ENCODE measurements around the gene TIMM17A. TPM values are rescaled to one million over a fixed set of nuclear protein-coding genes. Genes with fewer than 3 reads are reported as not detected.
"Not testable (repeated sequence)": the region's sequence is repeated elsewhere in the genome, so short reads cannot be mapped to it uniquely, and the experiment has no call there.

Gene TIMM17A
- total RNA-seq, 1 donor from 2014 or later = 76.5 TPM

DNA sequence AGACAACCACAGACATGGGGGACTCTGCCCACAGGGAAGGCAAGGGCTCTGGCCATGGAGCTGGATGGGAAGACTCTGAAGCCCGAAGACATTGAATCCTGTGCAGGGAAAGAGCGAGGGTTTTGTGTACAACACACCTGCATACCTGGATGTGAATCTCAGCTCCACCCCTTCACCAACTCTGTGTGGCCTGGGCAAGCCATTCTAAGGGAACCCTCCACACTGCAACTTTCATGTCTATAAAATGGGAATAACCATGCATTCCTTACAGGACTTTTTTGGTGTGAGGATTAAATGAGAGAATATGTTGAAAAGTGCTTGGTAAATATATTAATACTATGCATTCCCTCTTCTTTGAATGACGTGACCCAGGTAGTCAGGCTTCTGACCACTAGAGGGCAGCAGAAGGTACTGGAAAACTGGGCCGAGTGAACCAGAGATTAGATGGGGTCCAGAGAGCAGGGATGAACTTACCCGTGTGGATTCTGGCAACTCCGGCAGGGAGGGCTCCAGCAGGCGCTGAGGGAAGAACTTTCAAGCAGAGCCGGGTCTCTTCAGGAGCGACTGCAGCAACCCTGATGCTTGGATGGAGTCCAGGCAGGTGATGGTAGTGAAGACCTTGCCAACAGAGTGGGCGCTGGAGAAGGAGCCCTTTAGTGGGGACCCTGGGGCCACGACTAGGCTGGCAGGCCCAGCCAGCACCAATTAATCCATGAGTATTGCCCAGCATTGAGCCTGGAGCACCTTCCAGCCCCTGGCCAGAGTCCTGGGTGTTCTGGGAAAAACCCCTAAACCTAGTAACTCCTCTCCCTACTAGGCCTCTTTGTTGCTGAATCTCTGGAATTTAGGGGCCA lies 54.2 kb downstream of the TIMM17A start:
- intact Hi-C loops (cut with DNase I) = loop anchor here (2.0 kb wide), 1 partner anchor 109 kb away; no protein-coding TSS in a partner anchor
- DNase-seq = peak; percentile 48

DNA sequence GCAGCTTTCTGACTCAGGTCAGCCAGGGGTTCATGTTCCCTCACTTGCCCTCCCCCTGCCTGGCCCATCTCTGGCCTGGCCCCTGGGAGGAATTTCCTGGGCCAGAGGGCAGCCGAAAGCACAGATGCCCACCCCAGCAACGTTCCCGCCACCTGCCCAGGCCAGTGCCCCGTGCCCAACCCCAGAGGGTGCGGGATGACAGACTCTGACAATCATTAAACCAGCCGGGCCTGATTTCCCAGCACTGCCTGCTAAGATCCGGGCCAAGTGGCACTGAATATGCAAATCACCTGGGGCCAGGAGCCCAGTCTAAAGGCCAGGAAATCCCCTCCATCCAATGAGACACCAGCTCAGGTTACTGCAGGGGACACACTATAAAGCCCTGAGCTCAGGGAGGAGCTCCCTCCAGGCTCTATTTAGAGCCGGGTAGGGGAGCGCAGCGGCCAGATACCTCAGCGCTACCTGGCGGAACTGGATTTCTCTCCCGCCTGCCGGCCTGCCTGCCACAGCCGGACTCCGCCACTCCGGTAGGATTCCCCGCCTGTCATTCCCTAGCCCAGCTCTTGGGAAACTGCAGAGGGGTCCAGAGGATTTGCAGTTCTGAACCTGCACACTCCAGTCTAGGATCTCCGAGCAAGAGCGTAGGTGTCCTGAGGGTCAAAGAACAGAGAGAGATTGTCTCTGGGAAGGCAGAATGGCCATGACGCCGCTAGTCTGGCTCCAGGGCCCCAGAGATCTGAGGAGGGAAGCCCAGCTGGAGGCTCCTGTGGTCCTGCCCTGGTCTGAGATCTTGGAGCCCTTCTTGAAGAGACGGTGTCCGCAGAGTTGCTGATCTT lies 55.1 kb downstream of the TIMM17A start, which contains the start of gene ELF3:
TSS of gene ELF3 (plus strand) at position 408 of the 836 bp plus-strand sequence. CDS start 550 bp downstream, outside the sequence.
- intact Hi-C loops (cut with DNase I) = no loop called here
- DNase-seq (peak; percentile 46), ATAC-seq (ENCODE audit: poor library complexity) (peak; percentile 69)

More for the DNA sequence above, 54.2 kb downstream of the TIMM17A start:
- ATAC-seq (ENCODE audit: poor library complexity) = peak; percentile 83

DNA sequence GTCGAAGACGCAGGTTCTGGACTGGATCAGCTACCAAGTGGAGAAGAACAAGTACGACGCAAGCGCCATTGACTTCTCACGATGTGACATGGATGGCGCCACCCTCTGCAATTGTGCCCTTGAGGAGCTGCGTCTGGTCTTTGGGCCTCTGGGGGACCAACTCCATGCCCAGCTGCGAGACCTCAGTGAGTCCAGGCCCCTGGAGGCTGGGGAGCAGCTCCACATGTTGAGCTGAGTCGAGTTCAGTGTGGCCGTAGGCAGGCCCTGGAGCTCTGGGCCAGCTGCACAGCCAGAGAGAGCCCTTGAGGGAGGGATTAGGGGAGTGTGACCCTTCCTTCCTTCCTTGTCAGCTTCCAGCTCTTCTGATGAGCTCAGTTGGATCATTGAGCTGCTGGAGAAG lies 56.7 kb downstream of the TIMM17A start:
- intact Hi-C loops (cut with DNase I) = no loop called here
- DNase-seq (no peak), ATAC-seq (ENCODE audit: poor library complexity) (no peak)

DNA sequence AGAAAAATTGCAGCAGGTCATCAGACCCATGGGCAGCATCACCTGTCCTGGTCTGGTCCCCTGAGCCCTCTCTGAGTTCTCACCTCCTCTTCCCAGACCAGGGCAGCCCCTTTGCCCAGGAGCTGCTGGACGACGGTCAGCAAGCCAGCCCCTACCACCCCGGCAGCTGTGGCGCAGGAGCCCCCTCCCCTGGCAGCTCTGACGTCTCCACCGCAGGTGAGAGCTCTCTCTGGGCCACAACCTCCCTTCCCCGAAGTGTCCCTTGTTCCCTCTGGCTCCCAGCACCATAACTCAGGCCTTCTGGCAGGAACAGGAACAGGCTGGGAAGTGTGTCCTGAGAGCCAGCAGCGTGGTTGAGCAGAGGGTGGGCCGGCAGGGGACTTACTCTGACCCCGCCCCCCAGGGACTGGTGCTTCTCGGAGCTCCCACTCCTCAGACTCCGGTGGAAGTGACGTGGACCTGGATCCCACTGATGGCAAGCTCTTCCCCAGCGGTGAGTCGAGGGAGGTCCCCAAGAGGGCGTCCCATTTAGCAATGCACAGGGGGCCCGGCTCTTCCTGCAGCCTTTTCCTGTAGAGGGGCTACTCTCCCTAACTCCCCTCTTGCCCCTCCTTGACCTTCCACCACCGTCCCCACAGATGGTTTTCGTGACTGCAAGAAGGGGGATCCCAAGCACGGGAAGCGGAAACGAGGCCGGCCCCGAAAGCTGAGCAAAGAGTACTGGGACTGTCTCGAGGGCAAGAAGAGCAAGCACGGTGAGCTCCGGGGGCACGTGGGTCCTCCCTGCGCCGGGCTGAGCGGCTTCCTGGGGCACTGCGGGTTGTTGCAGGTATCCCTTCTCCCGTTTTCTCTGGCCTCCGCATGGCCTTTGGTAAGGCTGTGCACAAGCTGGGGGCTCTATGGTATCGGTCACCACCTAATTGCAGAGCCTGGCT lies 57.5 kb downstream of the TIMM17A start:
- no peak for DNase-seq
- intact Hi-C loops (cut with DNase I) = no loop called here
- no peak for ATAC-seq (ENCODE audit: poor library complexity)

DNA sequence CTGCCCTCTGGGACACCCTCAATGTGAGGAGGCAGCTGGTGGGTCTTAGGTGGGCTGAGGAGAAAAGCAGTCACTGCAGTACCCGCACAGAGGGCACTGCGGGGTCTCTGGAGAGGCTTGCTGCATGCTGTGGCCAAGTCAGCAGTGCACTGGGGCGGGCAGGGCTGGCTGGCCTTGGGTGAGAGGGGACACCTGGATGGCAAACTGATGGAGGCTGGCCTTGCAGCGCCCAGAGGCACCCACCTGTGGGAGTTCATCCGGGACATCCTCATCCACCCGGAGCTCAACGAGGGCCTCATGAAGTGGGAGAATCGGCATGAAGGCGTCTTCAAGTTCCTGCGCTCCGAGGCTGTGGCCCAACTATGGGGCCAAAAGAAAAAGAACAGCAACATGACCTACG lies 58.3 kb downstream of the TIMM17A start:
- intact Hi-C loops (cut with DNase I) = no loop called here
- DNase-seq = no peak
- ATAC-seq (ENCODE audit: poor library complexity) = no peak

DNA sequence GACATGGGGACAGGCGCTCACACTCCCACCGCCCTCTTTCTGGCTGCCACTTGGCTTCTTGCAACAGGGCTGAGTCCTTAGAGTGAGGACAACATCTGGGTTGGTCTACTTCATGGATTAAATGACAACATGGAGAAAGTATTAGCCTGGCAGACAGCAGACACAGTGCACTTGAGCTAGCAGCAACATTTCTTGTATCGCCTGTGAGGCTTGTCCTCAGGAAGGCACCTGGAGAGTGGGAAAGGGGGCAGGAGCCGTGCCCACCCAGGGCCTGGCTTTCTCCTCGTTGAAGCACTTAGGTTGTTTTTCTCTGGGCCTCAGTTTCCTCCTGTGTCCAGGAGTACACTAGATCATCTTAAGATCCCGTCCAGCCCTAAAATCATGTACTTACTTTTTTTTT lies 58.8 kb downstream of the TIMM17A start:
- intact Hi-C loops (cut with DNase I) = no loop called here
- DNase-seq (no peak), ATAC-seq (ENCODE audit: poor library complexity) (no peak)

DNA sequence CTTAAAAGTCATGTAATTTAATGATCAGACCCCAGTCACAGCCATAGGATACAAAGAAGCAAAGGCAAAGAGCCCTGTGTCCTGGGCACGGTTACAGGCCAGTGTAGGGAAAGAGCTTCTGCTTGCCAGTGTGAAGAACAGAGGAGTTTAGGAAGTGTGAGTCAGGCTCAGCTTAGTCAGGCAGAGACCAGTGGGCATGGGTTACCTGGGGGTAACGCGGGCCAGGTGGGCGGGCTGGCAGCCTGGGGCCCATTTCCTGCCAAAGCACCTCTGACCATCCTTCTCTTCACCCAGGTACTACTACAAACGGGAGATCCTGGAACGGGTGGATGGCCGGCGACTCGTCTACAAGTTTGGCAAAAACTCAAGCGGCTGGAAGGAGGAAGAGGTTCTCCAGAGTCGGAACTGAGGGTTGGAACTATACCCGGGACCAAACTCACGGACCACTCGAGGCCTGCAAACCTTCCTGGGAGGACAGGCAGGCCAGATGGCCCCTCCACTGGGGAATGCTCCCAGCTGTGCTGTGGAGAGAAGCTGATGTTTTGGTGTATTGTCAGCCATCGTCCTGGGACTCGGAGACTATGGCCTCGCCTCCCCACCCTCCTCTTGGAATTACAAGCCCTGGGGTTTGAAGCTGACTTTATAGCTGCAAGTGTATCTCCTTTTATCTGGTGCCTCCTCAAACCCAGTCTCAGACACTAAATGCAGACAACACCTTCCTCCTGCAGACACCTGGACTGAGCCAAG lies 59.8 kb downstream of the TIMM17A start:
- intact Hi-C loops (cut with DNase I) = no loop called here
- ATAC-seq (ENCODE audit: poor library complexity) = no peak
- no peak for DNase-seq

DNA sequence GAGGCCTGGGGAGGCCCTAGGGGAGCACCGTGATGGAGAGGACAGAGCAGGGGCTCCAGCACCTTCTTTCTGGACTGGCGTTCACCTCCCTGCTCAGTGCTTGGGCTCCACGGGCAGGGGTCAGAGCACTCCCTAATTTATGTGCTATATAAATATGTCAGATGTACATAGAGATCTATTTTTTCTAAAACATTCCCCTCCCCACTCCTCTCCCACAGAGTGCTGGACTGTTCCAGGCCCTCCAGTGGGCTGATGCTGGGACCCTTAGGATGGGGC lies 60.3 kb downstream of the TIMM17A start:
- DNase-seq = no peak
- intact Hi-C loops (cut with DNase I) = no loop called here

DNA sequence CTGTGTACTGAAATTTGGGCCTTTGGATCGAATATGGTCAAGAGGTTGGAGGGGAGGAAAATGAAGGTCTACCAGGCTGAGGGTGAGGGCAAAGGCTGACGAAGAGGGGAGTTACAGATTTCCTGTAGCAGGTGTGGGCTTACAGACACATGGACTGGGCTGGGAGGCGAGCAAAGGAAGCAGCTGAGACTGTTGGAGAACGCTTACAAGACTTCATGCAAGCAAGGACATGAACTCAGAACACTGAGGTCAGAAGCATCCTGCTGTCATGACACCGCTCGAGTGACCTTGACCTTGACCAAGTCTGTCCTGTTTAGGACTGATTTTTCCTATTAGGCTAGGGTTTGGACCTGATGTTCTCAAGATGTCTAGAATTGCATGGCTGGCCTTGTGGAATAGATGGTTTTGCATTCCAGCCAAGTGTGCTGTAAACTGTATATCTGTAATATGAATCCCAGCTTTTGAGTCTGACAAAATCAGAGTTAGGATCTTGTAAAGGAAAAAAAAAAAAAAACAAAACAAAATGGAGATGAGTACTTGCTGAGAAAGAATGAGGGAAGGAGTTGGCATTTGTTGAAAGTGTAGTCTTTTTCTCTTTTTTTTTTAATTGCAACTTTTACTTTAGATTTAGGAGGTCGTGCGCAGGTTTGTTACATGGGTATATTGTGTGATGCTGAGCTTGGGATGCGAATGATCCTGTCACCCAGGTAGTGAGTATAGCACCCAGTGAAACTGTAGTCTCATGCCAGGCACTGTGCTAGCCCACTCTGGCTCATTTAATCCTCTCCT lies 60.9 kb downstream of the TIMM17A start:
- DNase-seq = no peak
- ATAC-seq (ENCODE audit: poor library complexity) = no peak
- intact Hi-C loops (cut with DNase I) = no loop called here

More for the DNA sequence above, 60.3 kb downstream of the TIMM17A start:
- ATAC-seq (ENCODE audit: poor library complexity) = no peak

DNA sequence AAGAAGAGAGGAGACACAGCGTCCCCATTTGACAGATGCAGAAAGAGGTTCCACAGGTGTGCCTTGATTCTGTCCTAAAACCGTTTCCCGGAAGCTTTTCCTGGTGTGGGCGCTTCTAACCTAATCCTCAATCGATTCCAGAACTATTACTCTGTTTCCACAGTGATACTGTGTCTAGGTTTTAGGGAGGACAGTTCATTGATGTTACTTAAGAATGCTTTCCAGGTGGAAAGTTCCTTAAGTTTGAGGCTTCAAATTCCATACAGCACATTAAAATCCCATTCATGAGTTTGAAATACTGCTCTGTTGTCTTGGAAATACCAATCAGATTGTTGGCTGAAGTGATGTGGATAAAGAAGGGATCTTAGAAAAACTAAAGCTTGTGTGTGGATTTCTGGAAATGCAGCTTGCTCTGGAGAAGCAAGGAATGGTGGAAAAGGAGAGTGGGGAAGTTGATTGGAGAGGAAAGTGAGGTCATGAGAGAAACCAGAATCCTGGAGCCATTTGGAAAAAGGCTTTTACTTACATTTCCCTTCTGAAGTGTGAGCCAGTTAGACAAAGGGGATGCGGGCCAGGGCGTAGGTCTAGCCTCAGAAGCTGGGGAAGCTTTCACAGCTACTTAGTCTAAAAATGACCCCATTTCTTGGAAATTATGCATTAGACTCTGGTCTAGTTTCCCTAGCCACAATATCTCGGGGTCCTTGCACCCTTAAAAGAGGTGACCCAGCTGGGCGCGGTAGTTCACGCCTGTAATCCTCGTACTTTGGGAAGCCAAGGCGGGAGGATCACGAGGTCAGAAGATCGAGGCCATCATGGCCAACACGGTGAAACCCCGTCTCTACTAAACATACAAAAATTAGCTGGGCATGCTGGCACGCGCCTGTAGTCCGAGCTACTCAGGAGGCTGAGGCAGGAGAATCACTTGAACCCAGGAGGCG lies 61.8 kb downstream of the TIMM17A start:
- ATAC-seq (ENCODE audit: poor library complexity) = no peak
- intact Hi-C loops (cut with DNase I) = no loop called here
- DNase-seq = no peak

DNA sequence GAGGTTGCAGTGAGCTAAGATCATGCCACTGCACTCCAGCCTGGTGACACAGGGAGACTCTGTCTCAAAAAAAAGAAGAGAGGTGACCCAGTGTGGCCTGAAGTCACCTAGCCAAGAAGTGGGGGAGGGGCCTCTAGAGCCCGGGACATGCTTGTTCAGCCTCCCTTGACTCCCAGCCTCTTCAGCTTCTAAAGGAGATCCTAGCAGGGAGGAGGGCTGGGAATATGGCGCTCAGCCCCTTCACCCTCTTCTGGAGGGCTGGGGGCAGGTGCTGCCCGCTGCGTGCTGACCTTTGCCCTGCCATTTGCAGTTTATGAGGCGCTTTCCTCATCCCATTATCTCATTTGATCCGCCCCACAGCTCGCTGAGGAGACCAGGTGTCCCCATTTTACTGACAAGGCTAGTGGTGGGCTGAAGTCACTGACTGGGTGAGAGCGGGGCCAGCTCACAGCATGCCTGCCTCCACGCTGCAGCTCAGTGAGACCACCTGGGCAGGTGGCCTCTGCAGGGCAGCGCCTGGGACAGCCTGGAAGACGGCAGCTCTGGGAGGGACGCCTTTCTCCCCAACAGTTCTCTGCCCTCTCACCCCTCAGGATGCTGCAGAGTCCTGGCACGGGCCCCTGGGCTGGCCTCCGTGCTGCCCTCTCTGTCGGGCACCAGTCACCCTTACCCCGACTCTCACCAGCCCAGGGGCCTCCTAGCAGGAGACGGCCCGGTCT lies 62.6 kb downstream of the TIMM17A start:
- intact Hi-C loops (cut with DNase I) = no loop called here
- ATAC-seq (ENCODE audit: poor library complexity) (peak; percentile 13), DNase-seq (no peak)

DNA sequence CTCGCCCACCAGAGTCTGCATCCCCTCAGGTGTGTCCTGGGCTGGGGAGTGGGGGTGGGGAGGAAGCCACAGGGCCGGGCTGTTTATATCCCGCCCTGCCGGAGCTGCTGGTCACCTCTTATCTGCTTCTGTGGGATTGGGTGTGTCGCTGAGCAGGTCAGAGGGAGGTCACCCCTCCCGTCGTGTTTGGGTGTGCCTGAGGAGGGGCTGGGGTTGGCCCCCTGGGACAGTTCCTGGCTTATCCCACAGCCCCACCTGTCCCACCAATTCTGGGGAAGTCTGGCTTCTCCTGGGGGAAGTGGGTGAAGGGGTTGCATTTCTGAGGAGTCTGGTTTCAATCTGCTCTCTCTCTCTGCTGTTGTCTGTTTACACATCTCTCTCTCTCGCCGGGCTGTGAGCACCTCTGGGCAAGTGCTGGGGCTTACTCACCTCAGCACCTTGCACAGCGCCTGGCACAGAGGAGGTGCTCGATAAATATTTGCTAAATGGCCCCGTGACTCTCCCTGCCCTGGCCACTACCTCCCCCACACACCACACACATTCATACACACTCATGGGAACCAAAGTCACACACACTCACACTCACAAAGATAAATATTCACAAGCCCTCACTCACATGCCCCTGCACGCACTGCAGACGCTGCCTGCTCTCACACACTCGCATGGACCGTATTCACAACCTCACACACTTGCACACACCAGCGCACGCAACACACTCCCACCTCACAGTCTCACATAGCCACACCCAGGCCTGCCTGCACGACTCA lies 63.3 kb downstream of the TIMM17A start:
- intact Hi-C loops (cut with DNase I) = no loop called here
- DNase-seq (no peak), ATAC-seq (ENCODE audit: poor library complexity) (peak; percentile 53)

DNA sequence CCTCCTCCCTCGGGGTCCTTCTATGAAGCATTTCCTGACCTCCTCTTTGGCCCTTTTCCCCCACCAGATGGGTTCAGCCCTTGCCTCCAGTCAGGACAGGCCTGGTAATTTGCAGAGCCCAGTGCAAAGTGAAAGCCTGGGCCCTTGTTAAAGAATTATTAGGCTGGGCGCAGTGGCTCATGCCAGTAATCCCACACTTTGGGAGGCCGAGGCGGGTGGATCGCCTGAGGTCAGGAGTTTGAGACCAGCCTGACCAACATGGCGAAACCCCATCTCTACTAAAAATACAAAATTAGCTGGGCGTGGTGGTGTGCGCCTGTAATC lies 63.9 kb downstream of the TIMM17A start:
- intact Hi-C loops (cut with DNase I); ATAC-seq (ENCODE audit: poor library complexity); DNase-seq: not testable (repeated sequence)

Data from Right ventricle myocardium superior (tissue), 1 donor.